Measurements from ENCODE around the gene GALNS. TPM values are rescaled to one million over a fixed set of nuclear protein-coding genes. Genes with fewer than 3 reads are reported as not detected.
A peak's percentile ranks its signal among the peaks of the same experiment; 100 is the strongest.

Gene GALNS
- total and polyA plus RNA-seq, 2 donors (not counting 1 experiment from before 2014, with no cell fraction given), result 10.6 to 29.6 TPM

DNA sequence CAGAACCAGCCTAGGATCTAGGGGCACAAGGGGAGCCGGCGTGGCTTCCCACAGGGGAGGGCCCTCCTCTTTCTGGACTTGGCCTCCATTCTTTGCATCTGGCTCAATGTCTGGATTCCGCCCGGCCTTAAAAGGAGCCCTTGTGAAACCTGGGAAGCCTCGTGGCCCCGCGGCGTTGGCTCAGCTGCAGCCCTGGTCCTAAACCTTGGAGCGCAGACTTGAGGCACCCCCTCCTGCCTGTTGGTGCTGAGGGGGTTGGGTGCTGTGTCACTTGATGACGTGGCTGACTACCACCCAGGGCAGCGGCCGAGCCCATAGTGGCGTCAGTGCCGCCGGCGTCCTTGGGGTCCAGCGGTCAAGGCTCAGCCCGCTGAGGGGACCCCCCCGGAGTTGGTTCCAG is 4.6 kb upstream of the GALNS start:
- H4K20me1 ChIP-seq (ENCODE audit: control insufficient read depth, extremely low read depth, insufficient read depth, low read length), result no peaks in the 10 kb centered on the region
- H2AFZ ChIP-seq (ENCODE audit: low read length), result no peak overlapping the region
- DNase-seq (ENCODE audit: low read depth in 2 of 2), result no peak
- H3K36me3 ChIP-seq (ENCODE audit: control insufficient read depth, insufficient read depth, low read length), result peaks cover 7% of the 10 kb centered on the region
- H3K27me3 ChIP-seq (ENCODE audit: control insufficient read depth, insufficient read depth, low read length), result no peaks in the 10 kb centered on the region
- H3K9ac ChIP-seq (ENCODE audit: insufficient read depth, low read length), result no peak overlapping the region
- H3K4me2 ChIP-seq (ENCODE audit: extremely low read depth, insufficient read depth, low read length), result no peak overlapping the region
- H3K4me1 ChIP-seq (ENCODE audit: control insufficient read depth, extremely low read depth, insufficient read depth, low read length), result no peaks in the 10 kb centered on the region
- H3K4me3 ChIP-seq (replicated peaks in 1 of 4; ENCODE audit: control extremely low read depth in 1 of 4, insufficient read depth in 1 of 4, low read depth in 3 of 4, low read length in 4 of 4), result no peak overlapping the region
- no peak overlapping the region for H3K27ac ChIP-seq (ENCODE audit: insufficient read depth, low read length)
- H3K79me2 ChIP-seq (ENCODE audit: control insufficient read depth, insufficient read depth, low read length), result no peaks in the 10 kb centered on the region
- H3K9me3 ChIP-seq (ENCODE audit: control insufficient read depth, insufficient read depth, low read depth, low read length), result no peaks in the 10 kb centered on the region
- TF ChIP-seq, protein P1, sequence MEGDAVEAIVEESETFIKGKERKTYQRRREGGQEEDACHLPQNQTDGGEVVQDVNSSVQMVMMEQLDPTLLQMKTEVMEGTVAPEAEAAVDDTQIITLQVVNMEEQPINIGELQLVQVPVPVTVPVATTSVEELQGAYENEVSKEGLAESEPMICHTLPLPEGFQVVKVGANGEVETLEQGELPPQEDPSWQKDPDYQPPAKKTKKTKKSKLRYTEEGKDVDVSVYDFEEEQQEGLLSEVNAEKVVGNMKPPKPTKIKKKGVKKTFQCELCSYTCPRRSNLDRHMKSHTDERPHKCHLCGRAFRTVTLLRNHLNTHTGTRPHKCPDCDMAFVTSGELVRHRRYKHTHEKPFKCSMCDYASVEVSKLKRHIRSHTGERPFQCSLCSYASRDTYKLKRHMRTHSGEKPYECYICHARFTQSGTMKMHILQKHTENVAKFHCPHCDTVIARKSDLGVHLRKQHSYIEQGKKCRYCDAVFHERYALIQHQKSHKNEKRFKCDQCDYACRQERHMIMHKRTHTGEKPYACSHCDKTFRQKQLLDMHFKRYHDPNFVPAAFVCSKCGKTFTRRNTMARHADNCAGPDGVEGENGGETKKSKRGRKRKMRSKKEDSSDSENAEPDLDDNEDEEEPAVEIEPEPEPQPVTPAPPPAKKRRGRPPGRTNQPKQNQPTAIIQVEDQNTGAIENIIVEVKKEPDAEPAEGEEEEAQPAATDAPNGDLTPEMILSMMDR (conservative IDR thresholded peaks at IDR 0.05 in 1 of 2, IDR thresholded peaks at IDR 0.05 in 1 of 2; ENCODE audit: low read depth in 1 of 2, low read length in 2 of 2), result no peak
- TF ChIP-seq EZH2 (IDR thresholded peaks at IDR 0.05; ENCODE audit: low read length, missing control alignments), result no peak

- Histone ChIP-seq H3K27me3 (ENCODE audit: control insufficient read depth, insufficient read depth, low read length) (no peaks in the 10 kb centered on the region), H3K79me2 (ENCODE audit: control insufficient read depth, insufficient read depth, low read length) (peaks cover 5% of the 10 kb centered on the region), H2AFZ (ENCODE audit: low read length) (no peak overlapping the region), H3K4me3 (replicated peaks in 1 of 4; ENCODE audit: control extremely low read depth in 1 of 4, insufficient read depth in 1 of 4, low read depth in 3 of 4, low read length in 4 of 4) (no peak overlapping the region), H3K9me3 (ENCODE audit: control insufficient read depth, insufficient read depth, low read depth, low read length) (no peaks in the 10 kb centered on the region), H3K36me3 (ENCODE audit: control insufficient read depth, insufficient read depth, low read length) (peaks cover 7% of the 10 kb centered on the region), H3K9ac (ENCODE audit: insufficient read depth, low read length) (no peak overlapping the region), H4K20me1 (ENCODE audit: control insufficient read depth, extremely low read depth, insufficient read depth, low read length) (no peaks in the 10 kb centered on the region), H3K4me2 (ENCODE audit: extremely low read depth, insufficient read depth, low read length) (no peak overlapping the region), H3K27ac (ENCODE audit: insufficient read depth, low read length) (no peak overlapping the region), H3K4me1 (ENCODE audit: control insufficient read depth, extremely low read depth, insufficient read depth, low read length) (peaks cover 4% of the 10 kb centered on the region)
- TF ChIP-seq, protein P1 (conservative IDR thresholded peaks at IDR 0.05 in 1 of 2, IDR thresholded peaks at IDR 0.05 in 1 of 2; ENCODE audit: low read depth in 1 of 2, low read length in 2 of 2), result no peak
- TF ChIP-seq EZH2 (IDR thresholded peaks at IDR 0.05; ENCODE audit: low read length, missing control alignments), result no peak
- no peak for DNase-seq (ENCODE audit: low read depth in 2 of 2)
Measured at GRCh38 chr16:88859381-88860091, 2.8 kb upstream of the GALNS start.

DNA sequence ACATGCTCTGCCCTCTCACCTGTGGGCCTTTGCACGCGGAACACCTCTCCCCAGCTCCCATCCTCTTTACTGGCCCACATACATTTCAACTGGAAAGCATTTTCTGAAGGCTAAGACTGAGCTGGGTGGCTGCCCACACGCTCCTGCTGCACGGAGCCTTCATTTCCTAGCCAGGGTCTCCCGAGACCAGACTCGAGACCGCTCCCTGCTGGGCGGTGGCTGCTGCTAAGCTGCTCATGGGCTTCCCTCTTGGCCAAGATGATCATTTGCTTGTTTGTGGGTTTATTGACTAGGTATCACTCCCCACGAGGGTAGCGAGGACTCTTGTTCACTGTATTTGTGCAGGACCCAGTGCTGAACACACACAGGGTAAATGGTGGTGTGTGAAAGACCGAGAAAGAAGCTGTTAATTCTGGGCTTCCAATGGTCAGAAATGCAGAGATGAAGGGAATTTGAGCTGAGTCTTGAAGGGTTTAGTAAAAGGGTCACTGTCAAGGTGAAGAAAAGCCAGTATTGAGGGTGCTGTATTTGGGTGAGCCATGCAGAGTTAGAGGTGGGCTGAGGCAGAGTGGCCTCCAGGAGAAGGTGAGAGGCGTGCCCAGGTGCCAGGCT is 1.1 kb upstream of the GALNS start:
- Histone ChIP-seq H3K36me3 (ENCODE audit: control insufficient read depth, insufficient read depth, low read length) (peaks cover 7% of the 10 kb centered on the region), H3K9ac (ENCODE audit: insufficient read depth, low read length) (peak overlapping the region; percentile 71), H3K9me3 (ENCODE audit: control insufficient read depth, insufficient read depth, low read depth, low read length) (no peaks in the 10 kb centered on the region), H3K4me3 (replicated peaks in 1 of 4; ENCODE audit: control extremely low read depth in 1 of 4, insufficient read depth in 1 of 4, low read depth in 3 of 4, low read length in 4 of 4) (peak overlapping the region; percentile 90 to 97 (median 92)), H3K4me2 (ENCODE audit: extremely low read depth, insufficient read depth, low read length) (peak overlapping the region; percentile 55), H2AFZ (ENCODE audit: low read length) (no peak overlapping the region), H3K79me2 (ENCODE audit: control insufficient read depth, insufficient read depth, low read length) (peaks cover 5% of the 10 kb centered on the region), H3K27me3 (ENCODE audit: control insufficient read depth, insufficient read depth, low read length) (no peaks in the 10 kb centered on the region), H3K4me1 (ENCODE audit: control insufficient read depth, extremely low read depth, insufficient read depth, low read length) (peaks cover 4% of the 10 kb centered on the region), H4K20me1 (ENCODE audit: control insufficient read depth, extremely low read depth, insufficient read depth, low read length) (no peaks in the 10 kb centered on the region), H3K27ac (ENCODE audit: insufficient read depth, low read length) (no peak overlapping the region)
- DNase-seq (ENCODE audit: low read depth in 2 of 2), result peak; percentile 66 to 76
- TF ChIP-seq, protein P1 (conservative IDR thresholded peaks at IDR 0.05 in 1 of 2, IDR thresholded peaks at IDR 0.05 in 1 of 2; ENCODE audit: low read depth in 1 of 2, low read length in 2 of 2), result peak; percentile 73 to 89
- no peak for TF ChIP-seq EZH2 (IDR thresholded peaks at IDR 0.05; ENCODE audit: low read length, missing control alignments)
